Vagina (tissue), 2 donors: ENCODE data around the gene ZKSCAN5.

ENCODE experiments used
- POLR2AphosphoS5 ChIP-seq, 2 donors: sonication (generic); formaldehyde crosslinking; IDR thresholded peaks; one replicate each; pipeline ENCODE4 v1.9.0; 2017; ENCODE audit warnings: antibody characterized with exemption in 2 of 2, mild to moderate bottlenecking in 2 of 2, low read depth in 1 of 2; ENCODE audit not compliant: insufficient read depth in 1 of 2
- TF ChIP-seq, protein P1 (sequence below), 3 experiments: fragments of 450-650 bp in 2 of 3; fragments of 200-600 bp in 1 of 3; sonication (generic) in 1 of 3; IDR thresholded peaks; one replicate each; pipeline ENCODE4 v1.5.1; 2017 to 2019; ENCODE audit warnings: antibody characterized with exemption in 3 of 3, mild to moderate bottlenecking in 2 of 3, moderate library complexity in 2 of 3

DNA sequence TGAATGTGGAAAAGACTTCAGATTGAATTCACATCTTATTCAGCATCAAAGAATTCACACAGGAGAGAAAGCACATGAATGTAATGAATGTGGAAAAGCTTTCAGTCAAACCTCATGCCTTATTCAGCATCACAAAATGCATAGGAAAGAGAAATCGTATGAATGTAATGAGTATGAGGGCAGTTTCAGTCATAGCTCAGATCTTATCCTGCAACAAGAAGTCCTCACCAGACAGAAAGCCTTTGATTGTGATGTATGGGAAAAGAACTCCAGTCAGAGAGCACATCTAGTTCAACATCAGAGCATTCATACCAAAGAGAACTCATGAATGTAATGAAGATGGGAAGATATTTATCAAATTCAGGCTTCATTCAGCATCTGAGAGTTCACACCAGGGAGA is 68.8 kb downstream of the ZKSCAN5 start:
- no peak for TF ChIP-seq POLR2AphosphoS5 (IDR thresholded peaks at IDR 0.05; ENCODE audit: insufficient read depth in 1 of 2, low read depth in 1 of 2)
- TF ChIP-seq, protein P1, sequence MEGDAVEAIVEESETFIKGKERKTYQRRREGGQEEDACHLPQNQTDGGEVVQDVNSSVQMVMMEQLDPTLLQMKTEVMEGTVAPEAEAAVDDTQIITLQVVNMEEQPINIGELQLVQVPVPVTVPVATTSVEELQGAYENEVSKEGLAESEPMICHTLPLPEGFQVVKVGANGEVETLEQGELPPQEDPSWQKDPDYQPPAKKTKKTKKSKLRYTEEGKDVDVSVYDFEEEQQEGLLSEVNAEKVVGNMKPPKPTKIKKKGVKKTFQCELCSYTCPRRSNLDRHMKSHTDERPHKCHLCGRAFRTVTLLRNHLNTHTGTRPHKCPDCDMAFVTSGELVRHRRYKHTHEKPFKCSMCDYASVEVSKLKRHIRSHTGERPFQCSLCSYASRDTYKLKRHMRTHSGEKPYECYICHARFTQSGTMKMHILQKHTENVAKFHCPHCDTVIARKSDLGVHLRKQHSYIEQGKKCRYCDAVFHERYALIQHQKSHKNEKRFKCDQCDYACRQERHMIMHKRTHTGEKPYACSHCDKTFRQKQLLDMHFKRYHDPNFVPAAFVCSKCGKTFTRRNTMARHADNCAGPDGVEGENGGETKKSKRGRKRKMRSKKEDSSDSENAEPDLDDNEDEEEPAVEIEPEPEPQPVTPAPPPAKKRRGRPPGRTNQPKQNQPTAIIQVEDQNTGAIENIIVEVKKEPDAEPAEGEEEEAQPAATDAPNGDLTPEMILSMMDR (IDR thresholded peaks at IDR 0.05): no peak
